Measurements from ENCODE around the gene ZNF445. TPM values are rescaled to one million over a fixed set of nuclear protein-coding genes. Genes with fewer than 3 reads are reported as not detected.

The ZNF445 gene
- total and polyA plus RNA-seq, 2 of the 8 experiments (the other 6 are each of a cell fraction or from before 2014, with no cell fraction given): 3.3 to 26.3 TPM

DNA sequence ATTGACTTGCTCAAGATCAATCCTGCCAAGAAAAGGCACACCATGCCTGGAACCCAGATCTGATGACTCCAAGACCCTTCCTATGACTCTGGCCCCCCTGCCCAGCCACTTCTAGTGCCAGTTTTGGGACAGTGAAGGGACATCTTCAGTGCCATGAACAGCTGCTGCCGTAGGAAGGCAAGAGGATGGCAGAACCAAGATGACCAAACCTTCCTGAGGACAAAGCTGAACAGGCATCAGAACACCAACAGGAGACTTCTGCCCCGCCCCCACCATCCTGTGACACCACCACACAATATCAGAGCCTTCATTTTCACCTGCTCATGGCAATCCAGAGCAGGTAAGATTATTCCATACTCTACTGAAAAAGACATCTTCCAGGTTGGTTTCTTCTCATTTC lies 33.0 kb downstream of the ZNF445 start (continued):
- TF ChIP-seq RXRA (IDR thresholded peaks at IDR 0.05; ENCODE audit: insufficient read depth, low read depth, low read length) (no peak), SRF (IDR thresholded peaks at IDR 0.05; ENCODE audit: low read depth, low read length) (no peak), TEAD4 (IDR thresholded peaks at IDR 0.05; ENCODE audit: low read depth, low read length) (no peak), RAD21 (IDR thresholded peaks at IDR 0.05 in 1 of 2, conservative IDR thresholded peaks at IDR 0.05 in 1 of 2; ENCODE audit: low read depth in 2 of 2, low read length in 2 of 2) (no peak)
